Caco-2 (cell line): ENCODE measurements around the gene CIT. TPM values are rescaled to one million over a fixed set of nuclear protein-coding genes. Genes with fewer than 3 reads are reported as not detected.

Source experiments
- BruUV-seq: library from RNA; stranded (reverse); fragments of 400-500 nt; replicated peaks from 2 replicates; lab custom pipeline; 2021; lab: Mats Ljungman, UMichigan
- CTCF ChIA-PET: fragments of 300-600 bp; sonication (Branson Sonifier 250); formaldehyde crosslinking; loops from one replicate; lab custom pipeline; 2022; ENCODE audit warnings: antibody characterized with exemption; lab: Charles Lee
- POLR2A ChIA-PET: fragments of 300-600 bp; sonication (Branson Sonifier 250); formaldehyde crosslinking; loops from one replicate; lab custom pipeline; 2022; ENCODE audit warnings: antibody characterized with exemption; lab: Charles Lee
- DNase-seq, 2 experiments: peaks; one replicate each; pipeline versions ENCODE4 v3.0.0 to v3.0.0-alpha.2; 2020 to 2022
- H3K27me3 ChIP-seq: replicated peaks from 2 replicates; pipeline ENCODE4 v1.6.0; 2011; ENCODE audit warnings: low read length; ENCODE audit not compliant: control insufficient read depth, insufficient read depth
- H3K36me3 ChIP-seq: 2 replicates; pipeline ENCODE4 v1.5.1; 2011; ENCODE audit warnings: low read length; ENCODE audit not compliant: control insufficient read depth, insufficient read depth
- H3K4me1 ChIP-seq: fragments of 250-450 bp; sonication (Bioruptor Pico); 2 replicates; pipeline ENCODE4 v1.5.1; 2020; ENCODE audit warnings: mild to moderate bottlenecking
- H3K4me3 ChIP-seq: 2 replicates; pipeline ENCODE4 v1.5.1; 2011; ENCODE audit warnings: low read depth, mild to moderate bottlenecking, control low read depth, low read length
- H3K9me3 ChIP-seq: fragments of 250-450 bp; sonication (Bioruptor Pico); 2 replicates; pipeline ENCODE4 v1.5.1; 2020; ENCODE audit warnings: mild to moderate bottlenecking, moderate library complexity
- H3K27ac Mint-ChIP-seq: one replicate; pipeline ENCODE4 v1.8.0; 2022; ENCODE audit warnings: mixed read lengths; ENCODE audit not compliant: unreplicated experiment
- H3K27me3 Mint-ChIP-seq: one replicate; pipeline ENCODE4 v1.8.0; 2022; ENCODE audit warnings: mixed read lengths; ENCODE audit not compliant: insufficient read depth, unreplicated experiment
- H3K36me3 Mint-ChIP-seq: one replicate; pipeline ENCODE4 v1.8.0; 2022; ENCODE audit warnings: mild to moderate bottlenecking, mixed read lengths; ENCODE audit not compliant: insufficient read depth, unreplicated experiment
- H3K4me1 Mint-ChIP-seq: one replicate; pipeline ENCODE4 v1.8.0; 2022; ENCODE audit warnings: low read depth, mixed read lengths; ENCODE audit not compliant: unreplicated experiment
- H3K4me3 Mint-ChIP-seq: one replicate; pipeline ENCODE4 v1.8.0; 2022; ENCODE audit warnings: mild to moderate bottlenecking, moderate library complexity, mixed read lengths; ENCODE audit not compliant: unreplicated experiment
- H3K9me3 Mint-ChIP-seq: one replicate; pipeline ENCODE4 v1.8.0; 2022; ENCODE audit warnings: mixed read lengths; ENCODE audit not compliant: unreplicated experiment
- CTCF ChIP-seq, 2 experiments: fragments of 200-600 bp in 1 of 2; IDR thresholded peaks; 1 replicate in 1 of 2; 2 replicates in 1 of 2; pipeline versions ENCODE4 v1.5.1 to v1.8.0; 2011 to 2022; ENCODE audit warnings: antibody characterized with exemption in 1 of 2, control low read depth in 1 of 2, inconsistent platforms in 1 of 2, low read depth in 1 of 2, low read length in 1 of 2, mild to moderate bottlenecking in 1 of 2, moderate library complexity in 1 of 2; ENCODE audit not compliant: insufficient read depth in 1 of 2, severe bottlenecking in 1 of 2, unreplicated experiment in 1 of 2
- intact Hi-C: fragments of 100-400 bp; cut with micrococcal nuclease; formaldehyde crosslinking; loops from one replicate; pipeline ENCODE4 v1.10.0; 2022; ENCODE audit not compliant: unreplicated experiment
- total RNA-seq: library from RNA; stranded (reverse); gene quantifications from 2 replicates; pipeline ENCODE4 v1.2.3, GENCODE V29; 2022

Gene CIT
- total RNA-seq, 1 experiment from 2014 or later = 55.9 TPM

DNA sequence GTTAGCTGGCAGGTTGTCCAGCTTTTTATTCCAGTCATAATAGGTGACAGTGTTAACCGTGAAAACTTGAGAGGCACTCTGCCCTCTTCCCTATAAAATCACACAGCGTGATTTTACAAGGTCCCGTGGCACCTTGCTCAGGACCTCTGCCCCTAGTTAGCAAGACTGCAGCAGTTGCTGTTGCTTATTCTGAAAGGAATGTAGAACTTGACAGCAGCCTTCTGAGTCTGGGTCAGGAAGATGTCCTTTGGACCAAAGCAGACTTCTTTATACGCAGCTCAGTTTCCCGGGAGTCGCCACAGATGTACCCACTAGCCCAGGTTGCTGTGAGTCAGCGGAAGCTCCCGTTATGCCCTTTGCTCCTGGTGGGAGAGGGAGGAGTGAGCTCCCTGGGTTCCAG, 196.0 kb downstream of the CIT start:
- H3K4me3 Mint-ChIP-seq = no peak overlapping the region
- peaks cover 46% of the 10 kb centered on the region for H3K36me3 Mint-ChIP-seq
- TF ChIP-seq CTCF (IDR thresholded peaks at IDR 0.05; ENCODE audit: insufficient read depth in 1 of 2, low read depth in 1 of 2, low read length in 1 of 2, severe bottlenecking in 1 of 2, unreplicated experiment in 1 of 2) = no peak
- POLR2A ChIA-PET = no interaction called here
- H3K27ac Mint-ChIP-seq = no peak overlapping the region
- DNase-seq = no peak
- Histone ChIP-seq H3K9me3 (no peaks in the 10 kb centered on the region), H3K36me3 (peaks cover 2% of the 10 kb centered on the region; the same call in 1 of the 2 replicates), H3K27me3 (no peaks in the 10 kb centered on the region), H3K4me3 (no peak overlapping the region), H3K4me1 (peaks cover 25% of the 10 kb centered on the region)
- intact Hi-C loops = no loop called here
- H3K27me3 Mint-ChIP-seq = no peaks in the 10 kb centered on the region
- no peaks in the 10 kb centered on the region for H3K4me1 Mint-ChIP-seq
- CTCF ChIA-PET = no interaction called here
- TSS peak; percentile 11 for BruUV-seq
- H3K9me3 Mint-ChIP-seq = no peaks in the 10 kb centered on the region

DNA sequence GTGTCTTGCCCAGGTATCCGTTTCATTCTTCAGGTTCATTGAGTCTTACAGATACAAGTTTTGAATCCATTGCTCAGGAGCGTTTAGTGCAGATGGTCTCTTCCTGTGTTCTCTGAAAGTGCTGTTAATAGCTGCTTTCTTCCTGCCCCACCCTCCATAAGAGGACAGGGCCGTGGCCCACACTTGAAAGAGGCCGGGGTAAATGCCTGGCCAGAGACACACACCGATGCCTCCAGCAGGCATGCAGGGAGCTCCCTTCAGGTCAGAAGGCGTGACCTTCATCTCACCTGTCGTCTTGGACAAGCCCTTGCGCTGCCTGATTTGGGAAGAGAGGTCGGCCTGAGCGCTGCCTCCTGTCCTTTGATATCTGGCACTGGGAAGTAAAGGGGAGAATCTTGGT, 197.6 kb downstream of the CIT start:
- TF ChIP-seq CTCF (IDR thresholded peaks at IDR 0.05; ENCODE audit: insufficient read depth in 1 of 2, low read depth in 1 of 2, low read length in 1 of 2, severe bottlenecking in 1 of 2, unreplicated experiment in 1 of 2) = no peak
- no peak overlapping the region for H3K27ac Mint-ChIP-seq
- H3K4me1 Mint-ChIP-seq = no peaks in the 10 kb centered on the region
- no peak for DNase-seq
- H3K36me3 Mint-ChIP-seq = peaks cover 60% of the 10 kb centered on the region
- intact Hi-C loops = no loop called here
- no peaks in the 10 kb centered on the region for H3K27me3 ChIP-seq
- no peak overlapping the region for H3K4me3 ChIP-seq
- POLR2A ChIA-PET = no interaction called here
- H3K27me3 Mint-ChIP-seq = no peaks in the 10 kb centered on the region
- BruUV-seq = no TSS peak
- peaks cover 2% of the 10 kb centered on the region; the same call in 1 of the 2 replicates for H3K36me3 ChIP-seq
- no peak overlapping the region for H3K4me3 Mint-ChIP-seq
- no peaks in the 10 kb centered on the region for H3K9me3 Mint-ChIP-seq
- peaks cover 15% of the 10 kb centered on the region for H3K4me1 ChIP-seq
- CTCF ChIA-PET = interaction anchor here (0.5 kb wide), 1 partner anchor 24 kb away, joined by 3 read pairs; no protein-coding TSS in a partner anchor
- no peaks in the 10 kb centered on the region for H3K9me3 ChIP-seq

GRCh38 chr12:119679081-119679480, 198.0 kb downstream of the CIT start:
- ChIA-PET CTCF (no interaction called here), POLR2A (no interaction called here)
- H3K27ac Mint-ChIP-seq = no peak overlapping the region
- H3K4me1 Mint-ChIP-seq = no peaks in the 10 kb centered on the region
- H3K4me1 ChIP-seq = peaks cover 11% of the 10 kb centered on the region
- intact Hi-C loops = no loop called here
- no peak for TF ChIP-seq CTCF (IDR thresholded peaks at IDR 0.05; ENCODE audit: insufficient read depth in 1 of 2, low read depth in 1 of 2, low read length in 1 of 2, severe bottlenecking in 1 of 2, unreplicated experiment in 1 of 2)
- no peaks in the 10 kb centered on the region for H3K27me3 Mint-ChIP-seq
- no peak overlapping the region for H3K4me3 ChIP-seq
- BruUV-seq = no TSS peak
- no peak for DNase-seq
- H3K36me3 ChIP-seq = peaks cover 2% of the 10 kb centered on the region
- no peak overlapping the region for H3K4me3 Mint-ChIP-seq
- no peaks in the 10 kb centered on the region for H3K27me3 ChIP-seq
- H3K9me3 ChIP-seq = no peaks in the 10 kb centered on the region
- H3K36me3 Mint-ChIP-seq = peaks cover 64% of the 10 kb centered on the region
- H3K9me3 Mint-ChIP-seq = no peaks in the 10 kb centered on the region
